ENCODE data around the gene SAMM50.

GRCh38 chr22:43967069-43967468, 11.8 kb downstream of the SAMM50 start:
- TF ChIP-seq CTCF (IDR thresholded peaks at IDR 0.05) = no peak
- no peak for TF ChIP-seq POLR2A (IDR thresholded peaks at IDR 0.05)
